Inflammatory macrophage treated with lipopolysaccharide for 1 hour (primary cell): ENCODE data around the gene PRKCE.

Source experiments
- DNase-seq, 2 donors: peaks; one replicate each; pipeline ENCODE4 v3.0.0-alpha.2; 2020 to 2022

The PRKCE gene

DNA sequence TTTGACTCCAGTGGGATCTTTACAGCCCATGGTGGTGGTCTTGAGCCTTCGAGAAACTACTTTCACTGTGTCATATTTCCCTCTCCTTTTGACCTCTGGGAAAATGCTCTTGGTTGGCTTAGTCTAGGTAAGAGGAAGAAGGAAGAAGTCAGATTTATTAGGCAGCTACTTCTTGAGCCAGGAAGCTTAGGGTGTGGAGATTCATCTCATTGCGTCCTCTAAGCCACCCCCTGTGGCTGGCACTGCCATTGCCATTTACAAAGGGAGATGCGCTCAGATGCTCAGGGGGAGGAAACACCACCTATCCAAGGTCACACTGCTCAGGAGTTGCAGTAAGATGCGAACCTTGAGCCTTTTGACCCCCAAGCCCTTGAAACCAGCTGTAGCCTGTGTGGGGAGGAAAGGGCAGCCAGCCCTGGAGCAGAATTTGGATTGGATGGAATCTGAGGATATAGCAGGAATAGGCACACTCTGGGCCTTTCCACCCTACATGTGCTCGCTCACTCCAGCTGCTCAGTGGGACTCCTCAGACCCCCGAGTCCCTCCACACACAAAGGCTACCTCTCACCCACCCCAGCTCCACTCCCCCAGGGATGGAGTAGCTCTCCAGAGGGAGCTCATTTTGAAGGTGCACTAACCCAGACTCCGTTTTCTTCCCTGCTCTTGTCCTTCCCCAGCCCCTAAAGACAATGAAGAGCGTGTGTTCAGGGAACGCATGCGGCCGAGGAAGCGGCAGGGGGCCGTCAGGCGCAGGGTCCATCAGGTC, 324.5 kb downstream of the PRKCE start:
- no peak for DNase-seq

GRCh38 chr2:45978302-45978859, 326.9 kb downstream of the PRKCE start:
- no peak for DNase-seq

DNA sequence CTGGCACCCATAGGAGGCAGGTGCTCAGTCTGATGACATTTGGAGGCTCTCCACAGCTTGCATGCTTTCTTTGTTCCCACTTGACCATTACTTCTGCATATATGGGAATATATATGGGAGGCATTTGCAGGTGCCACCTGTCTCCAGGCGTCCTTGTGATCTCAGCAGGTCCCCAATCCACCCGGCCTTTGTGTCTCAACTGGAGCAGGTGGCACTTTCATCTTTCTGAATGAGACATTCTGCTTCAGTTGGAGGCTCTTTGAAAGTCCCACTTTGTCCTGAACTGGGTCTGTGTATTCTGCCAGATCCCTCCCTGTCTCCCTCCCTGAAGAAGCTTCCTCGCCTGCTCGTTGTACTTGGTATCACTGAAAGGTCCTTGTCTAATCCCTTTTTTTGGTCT, 327.6 kb downstream of the PRKCE start:
- no peak for DNase-seq

GRCh38 chr2:45980161-45980865, 328.8 kb downstream of the PRKCE start:
- DNase-seq = no peak

DNA sequence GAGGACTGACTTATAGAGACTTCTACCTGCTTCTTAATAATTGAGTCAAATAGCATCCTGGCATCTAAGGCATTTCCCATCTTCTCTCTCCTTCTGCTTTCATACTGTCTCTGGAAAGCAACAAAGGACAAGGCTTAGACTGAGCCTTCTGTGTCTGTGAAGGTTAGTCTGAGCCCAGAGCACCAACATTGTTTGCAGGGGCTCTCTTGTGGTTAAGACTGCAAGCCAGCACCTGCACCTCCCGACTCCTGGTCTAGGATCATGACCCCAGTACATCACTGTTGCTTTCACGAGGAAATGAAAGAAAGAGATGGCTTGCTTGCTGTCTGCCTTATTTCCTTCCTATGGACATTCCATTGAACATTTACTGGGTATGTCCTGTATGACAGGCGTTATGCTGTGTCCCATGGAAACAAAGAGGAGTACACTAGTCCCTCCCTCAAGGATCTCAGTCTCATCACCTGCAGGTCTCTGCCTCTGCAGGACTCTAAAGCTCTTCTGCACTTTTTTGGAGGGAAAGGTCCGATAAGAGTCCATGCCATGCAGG, 330.0 kb downstream of the PRKCE start:
- DNase-seq = no peak

DNA sequence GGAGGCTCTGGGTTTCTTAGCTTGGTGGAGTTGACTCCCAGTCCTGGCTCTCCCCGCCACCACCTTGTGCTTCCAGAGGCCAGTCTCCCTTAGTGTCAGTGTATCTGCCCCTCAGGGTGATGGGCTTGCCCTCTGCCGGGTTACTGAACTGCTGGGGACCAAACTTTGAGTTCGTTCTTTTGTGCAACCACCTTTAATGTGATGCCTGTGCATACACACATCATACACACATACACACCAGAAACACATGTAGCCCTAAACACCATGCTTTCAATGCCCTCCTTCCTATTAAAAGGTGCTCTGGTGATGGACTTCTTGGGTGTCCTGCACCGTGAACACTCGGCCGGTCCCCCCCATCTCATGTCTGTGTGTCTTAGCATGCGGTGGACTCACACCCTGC, 330.6 kb downstream of the PRKCE start:
- no peak for DNase-seq

DNA sequence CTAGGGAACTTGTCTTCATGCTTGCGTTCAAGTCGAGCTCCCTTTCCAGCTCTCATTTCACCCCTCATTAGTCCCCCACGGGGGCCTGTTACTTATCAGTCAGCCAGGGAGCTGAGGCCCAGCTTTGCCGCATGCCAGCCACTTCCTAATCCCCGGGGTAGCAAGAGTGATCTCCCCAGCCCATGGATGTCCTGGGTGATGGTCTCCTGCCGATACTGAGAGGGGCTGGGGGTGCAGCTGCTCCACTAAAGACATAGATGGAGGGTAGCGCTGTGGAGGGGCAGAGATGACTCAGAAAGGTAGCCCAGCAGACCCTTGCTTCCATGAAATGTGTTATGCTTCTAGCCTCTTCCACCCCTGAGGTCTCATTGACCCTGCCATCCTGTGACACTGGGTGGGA, 331.7 kb downstream of the PRKCE start:
- DNase-seq = no peak

- DNase-seq = no peak
These were observed 332.9 kb downstream of the PRKCE start for GRCh38 chr2:45984366-45984765.

GRCh38 chr2:45984896-45985473, 333.5 kb downstream of the PRKCE start:
- DNase-seq = peak; percentile 25 to 59

GRCh38 chr2:45986509-45986908, 335.0 kb downstream of the PRKCE start:
- peak; percentile 76 to 87 for DNase-seq

DNA sequence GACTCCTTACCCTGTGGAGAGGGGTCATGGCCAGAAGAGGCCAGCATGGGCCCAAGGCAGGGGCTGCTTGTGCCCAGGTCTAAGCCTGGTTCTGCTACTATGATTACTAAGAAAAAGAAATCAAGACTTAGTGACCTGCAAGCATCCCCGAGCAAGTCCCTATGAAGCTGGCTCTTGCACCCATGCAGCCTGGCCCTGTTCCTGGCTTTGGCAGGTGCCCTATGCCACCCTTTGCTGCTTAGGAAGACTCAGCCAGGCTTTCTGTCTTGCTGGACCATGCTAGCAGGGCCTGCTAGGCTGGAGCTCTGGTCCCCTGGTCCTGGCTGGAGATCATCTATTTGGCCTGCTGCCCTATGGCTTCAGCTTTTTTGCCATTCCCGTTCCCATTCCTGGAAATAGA, 336.4 kb downstream of the PRKCE start:
- DNase-seq = no peak

- DNase-seq = no peak
These were observed 337.4 kb downstream of the PRKCE start for GRCh38 chr2:45988879-45989278.

- DNase-seq = no peak
These were observed 338.7 kb downstream of the PRKCE start for GRCh38 chr2:45990131-45990530.

- peak; percentile 17 to 26 for DNase-seq
These were observed 340.7 kb downstream of the PRKCE start for GRCh38 chr2:45992021-45992740.

DNA sequence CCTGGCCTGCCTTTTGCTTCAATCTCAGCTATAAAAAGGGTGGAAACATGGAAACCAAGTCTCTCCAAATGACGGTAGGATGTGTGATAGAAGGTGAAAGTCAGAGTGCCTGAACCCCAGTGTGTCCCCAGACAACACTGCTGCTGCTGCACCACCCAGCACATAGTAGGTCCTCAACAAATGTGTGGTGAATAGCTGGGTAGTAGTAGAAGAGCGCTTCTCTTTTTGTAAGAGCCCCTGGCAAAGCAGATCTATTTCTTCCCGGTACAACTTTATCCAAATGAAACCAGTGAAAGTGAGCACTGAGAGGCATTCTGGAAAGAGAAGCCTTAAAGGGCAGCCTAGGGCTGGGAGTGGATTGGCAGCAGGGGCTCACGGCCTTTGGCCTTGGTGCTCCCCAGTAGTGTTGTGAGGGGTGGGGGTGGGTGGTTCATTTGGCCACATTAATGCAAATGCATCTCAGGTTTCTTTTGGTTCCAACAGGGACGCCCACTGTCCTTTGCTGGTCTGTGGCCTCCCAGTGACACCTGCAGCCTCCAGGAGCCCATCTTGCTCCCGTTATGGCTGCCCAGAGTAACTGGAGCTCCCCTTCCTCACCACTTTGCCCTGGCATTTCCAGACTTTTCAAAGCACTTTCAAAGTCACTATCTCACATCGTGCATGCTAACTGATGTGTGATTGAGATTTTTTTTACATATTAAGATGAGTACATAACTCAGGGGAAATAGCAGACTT, 341.4 kb downstream of the PRKCE start:
- no peak for DNase-seq

DNA sequence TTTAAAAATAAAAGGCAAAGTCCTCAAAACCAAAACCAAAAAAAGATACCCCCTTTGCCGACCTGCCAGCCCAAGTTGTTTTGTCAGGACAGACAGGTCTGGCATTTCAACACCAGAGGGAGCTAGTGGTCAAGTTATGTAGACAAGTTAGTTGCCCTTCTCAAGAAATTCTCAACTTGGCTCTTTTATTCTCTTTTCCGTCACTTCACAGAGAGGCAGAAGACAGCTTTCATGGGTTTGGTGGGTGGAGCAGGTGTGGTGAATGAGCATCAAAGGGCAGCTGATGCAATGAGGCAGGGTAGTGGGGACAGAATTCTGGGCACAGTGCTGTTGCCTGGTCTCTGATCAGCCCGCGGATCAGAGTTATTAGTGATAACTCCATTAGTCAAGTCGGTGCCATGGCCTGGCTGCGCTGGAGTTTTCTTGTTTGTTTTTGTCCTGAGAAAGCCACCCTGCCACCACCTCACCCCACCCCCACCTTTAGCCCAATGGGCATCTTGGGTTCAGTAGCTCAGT, 342.1 kb downstream of the PRKCE start:
- DNase-seq = peak; percentile 61 to 88

GRCh38 chr2:45994060-45994459, 342.6 kb downstream of the PRKCE start:
- no peak for DNase-seq

- DNase-seq = no peak
These were observed 349.2 kb downstream of the PRKCE start for GRCh38 chr2:46000660-46001059.

- DNase-seq = no peak
These were observed 349.8 kb downstream of the PRKCE start for GRCh38 chr2:46001290-46001689.

GRCh38 chr2:46001741-46002506, 350.4 kb downstream of the PRKCE start:
- DNase-seq = no peak

- DNase-seq = no peak
These were observed 351.0 kb downstream of the PRKCE start for GRCh38 chr2:46002507-46002883.
